Astrocyte (in vitro differentiated cells and primary cell): ENCODE results near the gene JUN. TPM values are rescaled to one million over a fixed set of nuclear protein-coding genes. Genes with fewer than 3 reads are reported as not detected.
A peak's percentile ranks its signal among the peaks of the same experiment; 100 is the strongest.

Experiments used
- DNase-seq: peaks from one replicate; pipeline ENCODE4 v3.0.0-alpha.2; 2010; ENCODE audit warnings: low read depth
- FAIRE-seq: peaks from 2 replicates; lab custom pipeline; 2011; peaks lifted over from hg19 to GRCh38; lab: Jason Lieb, UNC
- H2AFZ ChIP-seq: 2 replicates; pipeline ENCODE4 v1.6.0; 2012; ENCODE audit warnings: low read depth, low read length, inconsistent platforms
- H3K27ac ChIP-seq: 2 replicates; pipeline ENCODE4 v1.5.1; 2011; ENCODE audit warnings: low read depth, low read length, inconsistent platforms
- H3K27me3 ChIP-seq: 2 replicates; pipeline ENCODE4 v1.6.0; 2011; ENCODE audit warnings: low read length, inconsistent platforms; ENCODE audit not compliant: insufficient read depth
- H3K36me3 ChIP-seq: 2 replicates; pipeline ENCODE4 v1.5.1; 2011; ENCODE audit warnings: low read length, inconsistent platforms; ENCODE audit not compliant: insufficient read depth
- H3K4me1 ChIP-seq: 2 replicates; pipeline ENCODE4 v1.5.1; 2011; ENCODE audit warnings: low read length, inconsistent platforms; ENCODE audit not compliant: insufficient read depth
- H3K4me2 ChIP-seq: 2 replicates; pipeline ENCODE4 v1.6.0; 2012; ENCODE audit warnings: low read length, inconsistent platforms
- H3K4me3 ChIP-seq: 2 replicates; pipeline ENCODE4 v1.5.1; 2011; ENCODE audit warnings: low read depth, mild to moderate bottlenecking, low read length, inconsistent platforms; ENCODE audit not compliant: insufficient read depth
- H3K79me2 ChIP-seq: 2 replicates; pipeline ENCODE4 v1.6.0; 2012; ENCODE audit warnings: mild to moderate bottlenecking, low read length, inconsistent platforms; ENCODE audit not compliant: insufficient read depth
- H3K9ac ChIP-seq: 2 replicates; pipeline ENCODE4 v1.6.0; 2012; ENCODE audit warnings: mild to moderate bottlenecking, low read length, inconsistent platforms
- H3K9me3 ChIP-seq: 2 replicates; pipeline ENCODE4 v1.5.1; 2012; ENCODE audit warnings: low read depth, mild to moderate bottlenecking, low read length, inconsistent platforms; ENCODE audit not compliant: insufficient read depth
- H4K20me1 ChIP-seq: 2 replicates; pipeline ENCODE4 v1.6.0; 2012; ENCODE audit warnings: low read length, inconsistent platforms; ENCODE audit not compliant: insufficient read depth
- H3K27ac Mint-ChIP-seq: one replicate; pipeline ENCODE4 v1.8.0; 2021; ENCODE audit warnings: mild to moderate bottlenecking, mixed read lengths; ENCODE audit not compliant: unreplicated experiment
- H3K27me3 Mint-ChIP-seq: one replicate; pipeline ENCODE4 v1.8.0; 2021; ENCODE audit warnings: low read depth, mixed read lengths; ENCODE audit not compliant: unreplicated experiment
- H3K36me3 Mint-ChIP-seq: one replicate; pipeline ENCODE4 v1.8.0; 2021; ENCODE audit warnings: low read depth, mixed read lengths; ENCODE audit not compliant: unreplicated experiment
- H3K4me1 Mint-ChIP-seq: one replicate; pipeline ENCODE4 v1.8.0; 2021; ENCODE audit warnings: low read depth, mixed read lengths; ENCODE audit not compliant: unreplicated experiment
- H3K4me3 Mint-ChIP-seq: one replicate; pipeline ENCODE4 v1.8.0; 2021; ENCODE audit warnings: mild to moderate bottlenecking, moderate library complexity, mixed read lengths; ENCODE audit not compliant: unreplicated experiment
- H3K9me3 Mint-ChIP-seq: one replicate; pipeline ENCODE4 v1.8.0; 2021; ENCODE audit warnings: mild to moderate bottlenecking, mixed read lengths; ENCODE audit not compliant: unreplicated experiment
- CTCF ChIP-seq: IDR thresholded peaks from 2 replicates; pipeline ENCODE4 v1.5.1; 2011; ENCODE audit warnings: low read depth, mild to moderate bottlenecking, inconsistent platforms, low read length, moderate library complexity; ENCODE audit not compliant: insufficient read depth
- EZH2 ChIP-seq: IDR thresholded peaks from 2 replicates; pipeline ENCODE4 v1.6.1; 2012; ENCODE audit warnings: mild to moderate bottlenecking, low read length, inconsistent platforms; ENCODE audit not compliant: insufficient read depth
- total RNA-seq: library from RNA; stranded (reverse); gene quantifications from 2 replicates; pipeline ENCODE4 v1.2.1, GENCODE V29; 2021

JUN gene
- total RNA-seq, 1 donor from 2014 or later = 101 TPM

DNA sequence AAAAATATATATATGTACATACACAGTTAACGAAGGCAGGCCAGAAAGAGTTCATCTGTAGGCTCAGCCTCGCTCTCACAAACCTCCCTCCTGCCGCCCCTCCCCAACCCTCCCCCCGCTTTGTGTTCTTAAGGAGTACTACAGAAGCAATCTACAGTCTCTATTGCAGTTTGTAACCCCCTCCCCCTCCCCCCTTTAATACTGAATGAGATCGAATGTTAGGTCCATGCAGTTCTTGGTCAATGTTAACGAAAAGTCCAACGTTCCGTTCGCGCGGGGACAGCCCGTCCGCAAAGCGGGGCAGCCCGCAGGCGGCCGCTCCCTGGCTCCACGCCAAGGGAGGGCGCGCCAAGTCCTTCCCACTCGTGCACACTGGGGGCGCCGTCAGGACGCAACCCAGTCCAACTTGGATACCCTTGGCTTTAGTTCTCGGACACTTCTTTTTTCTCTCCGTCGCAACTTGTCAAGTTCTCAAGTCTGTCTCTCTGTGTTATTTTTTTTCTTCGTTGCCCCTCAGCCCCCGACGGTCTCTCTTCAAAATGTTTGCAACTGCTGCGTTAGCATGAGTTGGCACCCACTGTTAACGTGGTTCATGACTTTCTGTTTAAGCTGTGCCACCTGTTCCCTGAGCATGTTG, 2.2 kb downstream of the JUN start:
- Mint-ChIP-seq H3K27me3 (no peaks in the 10 kb centered on the region), H3K9me3 (no peaks in the 10 kb centered on the region), H3K36me3 (peaks cover 21% of the 10 kb centered on the region), H3K4me3 (peak overlapping the region; percentile 95), H3K4me1 (peaks cover 11% of the 10 kb centered on the region), H3K27ac (peak overlapping the region; percentile 99)
- Histone ChIP-seq H3K36me3 (peaks cover 8% of the 10 kb centered on the region), H3K27me3 (no peaks in the 10 kb centered on the region), H4K20me1 (peaks cover 41% of the 10 kb centered on the region), H2AFZ (no peak overlapping the region), H3K4me3 (peak overlapping the region; percentile 98), H3K9ac (peak overlapping the region; percentile 99), H3K9me3 (no peaks in the 10 kb centered on the region), H3K4me2 (peak overlapping the region; percentile 89), H3K27ac (peak overlapping the region; percentile 90), H3K79me2 (peaks cover 38% of the 10 kb centered on the region), H3K4me1 (peaks cover 17% of the 10 kb centered on the region)
- TF ChIP-seq EZH2 (no peak), CTCF (peak; percentile 30)
- DNase-seq (peak; percentile 51), FAIRE-seq (no peak)

GRCh38 chr1:58780836-58781452, 2.9 kb downstream of the JUN start:
- Histone ChIP-seq H3K79me2 (peaks cover 38% of the 10 kb centered on the region), H3K9me3 (no peaks in the 10 kb centered on the region), H4K20me1 (peaks cover 41% of the 10 kb centered on the region), H3K4me3 (peak overlapping the region; percentile 98), H3K4me1 (peaks cover 14% of the 10 kb centered on the region), H2AFZ (no peak overlapping the region), H3K27ac (peak overlapping the region; percentile 90), H3K9ac (peak overlapping the region; percentile 99), H3K4me2 (peak overlapping the region; percentile 89), H3K36me3 (peaks cover 8% of the 10 kb centered on the region), H3K27me3 (no peaks in the 10 kb centered on the region)
- peak; percentile 32 for FAIRE-seq
- DNase-seq = peak; percentile 28
- Mint-ChIP-seq H3K27ac (peak overlapping the region; percentile 99), H3K27me3 (no peaks in the 10 kb centered on the region), H3K4me1 (peaks cover 6% of the 10 kb centered on the region), H3K9me3 (no peaks in the 10 kb centered on the region), H3K4me3 (peak overlapping the region; percentile 95), H3K36me3 (peaks cover 21% of the 10 kb centered on the region)
- TF ChIP-seq EZH2 (no peak), CTCF (no peak)

DNA sequence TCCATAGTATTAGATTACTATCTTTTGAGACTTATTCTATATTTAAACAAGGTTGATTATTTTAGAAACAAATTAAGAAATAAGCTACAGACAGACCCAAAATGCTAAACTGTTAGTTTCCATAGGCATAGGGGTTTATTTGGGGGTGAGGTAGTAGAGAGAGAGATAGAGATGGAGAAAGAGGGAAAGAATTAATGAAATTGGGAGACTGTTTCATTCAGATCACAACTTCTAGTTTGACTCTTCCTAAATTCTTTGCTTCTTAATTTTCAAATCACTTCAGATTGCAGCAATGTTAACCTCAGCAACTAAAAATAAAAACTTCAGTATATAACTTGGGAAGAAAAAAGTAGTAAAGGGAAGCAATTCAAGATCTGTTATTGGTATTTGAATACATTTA, 3.4 kb downstream of the JUN start:
- H3K4me2 ChIP-seq = peak overlapping the region; percentile 89
- no peak for TF ChIP-seq EZH2
- TF ChIP-seq CTCF = no peak
- H3K27ac Mint-ChIP-seq = peak overlapping the region; percentile 99

More for the DNA sequence above, 3.4 kb downstream of the JUN start:
- Histone ChIP-seq H3K4me3 (peak overlapping the region; percentile 98), H3K79me2 (peaks cover 38% of the 10 kb centered on the region), H3K9ac (peak overlapping the region; percentile 99), H2AFZ (no peak overlapping the region), H3K27me3 (no peaks in the 10 kb centered on the region), H3K9me3 (no peaks in the 10 kb centered on the region), H3K27ac (no peak overlapping the region), H3K36me3 (peaks cover 8% of the 10 kb centered on the region), H3K4me1 (peaks cover 9% of the 10 kb centered on the region), H4K20me1 (peaks cover 41% of the 10 kb centered on the region)
- Mint-ChIP-seq H3K4me1 (peaks cover 6% of the 10 kb centered on the region), H3K27me3 (no peaks in the 10 kb centered on the region), H3K36me3 (peaks cover 21% of the 10 kb centered on the region), H3K9me3 (no peaks in the 10 kb centered on the region), H3K4me3 (peak overlapping the region; percentile 95)
- DNase-seq (no peak), FAIRE-seq (no peak)
